NCI-H2081 (cell line): ENCODE data around the gene WNT10A.

ENCODE experiments used
- DNase-seq, 2 experiments: peaks; one replicate each; lab custom pipeline; 2025; lab: John Stamatoyannopoulos, UW

WNT10A gene

DNA sequence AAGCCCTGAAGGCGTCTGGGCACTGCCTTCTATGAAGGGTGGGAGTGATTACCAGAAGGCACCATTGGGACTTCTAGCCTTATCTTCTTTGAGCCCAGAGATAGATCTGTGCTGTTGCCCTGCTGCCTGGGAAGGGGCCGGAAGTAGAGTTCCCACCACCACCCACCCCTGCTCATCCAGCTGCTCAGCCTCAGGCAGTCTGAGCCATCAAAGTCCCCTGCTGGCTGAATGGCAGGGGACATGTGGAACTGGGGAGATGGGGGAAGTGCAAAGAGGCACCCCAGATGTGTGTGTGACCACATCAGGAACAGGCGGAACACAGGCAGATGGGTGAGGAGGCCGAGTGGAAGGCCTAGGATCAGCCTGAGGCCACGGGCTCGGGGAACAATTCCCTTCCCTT is 3.3 kb upstream of the WNT10A start:
- no peak for DNase-seq

DNA sequence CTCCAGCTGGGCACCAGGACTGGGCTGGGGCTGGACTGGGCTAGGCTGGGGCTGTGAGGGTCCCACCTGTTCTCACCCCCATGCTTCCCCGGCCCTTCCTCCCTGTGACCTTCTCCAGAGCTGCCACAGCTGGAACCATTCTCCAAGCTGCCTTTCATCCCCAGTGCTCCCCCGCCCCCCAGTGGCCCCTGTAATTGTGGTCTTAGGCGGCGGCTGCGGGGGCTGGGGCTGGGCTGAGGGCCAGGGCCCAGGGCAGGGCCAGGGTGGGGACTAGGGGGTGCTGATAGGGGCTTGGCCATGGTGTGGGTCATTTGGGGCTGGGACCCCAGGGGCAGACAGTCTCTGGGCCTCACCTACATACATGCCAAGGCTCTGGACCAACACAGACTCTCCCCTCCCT is 2.8 kb upstream of the WNT10A start:
- no peak for DNase-seq

DNA sequence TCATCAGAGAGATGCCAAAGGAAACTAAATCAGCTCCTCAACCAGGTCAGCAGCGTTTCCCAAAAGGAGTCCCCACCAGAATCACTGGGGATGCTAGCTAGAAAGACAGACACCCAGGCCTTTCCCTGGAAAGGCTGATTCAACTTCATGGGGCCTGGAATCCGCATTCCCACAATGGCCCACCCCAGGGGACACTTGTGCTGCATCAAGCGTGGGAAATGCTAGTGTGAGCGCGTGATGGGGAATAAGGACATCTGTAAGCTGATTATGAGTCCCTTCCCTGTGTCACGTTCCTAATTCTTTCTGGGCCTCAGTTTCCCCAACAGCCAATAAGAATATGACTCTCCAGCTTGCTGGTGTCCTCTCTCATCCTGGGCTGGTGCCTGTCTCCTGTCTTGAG is 2.2 kb upstream of the WNT10A start:
- DNase-seq = no peak

DNA sequence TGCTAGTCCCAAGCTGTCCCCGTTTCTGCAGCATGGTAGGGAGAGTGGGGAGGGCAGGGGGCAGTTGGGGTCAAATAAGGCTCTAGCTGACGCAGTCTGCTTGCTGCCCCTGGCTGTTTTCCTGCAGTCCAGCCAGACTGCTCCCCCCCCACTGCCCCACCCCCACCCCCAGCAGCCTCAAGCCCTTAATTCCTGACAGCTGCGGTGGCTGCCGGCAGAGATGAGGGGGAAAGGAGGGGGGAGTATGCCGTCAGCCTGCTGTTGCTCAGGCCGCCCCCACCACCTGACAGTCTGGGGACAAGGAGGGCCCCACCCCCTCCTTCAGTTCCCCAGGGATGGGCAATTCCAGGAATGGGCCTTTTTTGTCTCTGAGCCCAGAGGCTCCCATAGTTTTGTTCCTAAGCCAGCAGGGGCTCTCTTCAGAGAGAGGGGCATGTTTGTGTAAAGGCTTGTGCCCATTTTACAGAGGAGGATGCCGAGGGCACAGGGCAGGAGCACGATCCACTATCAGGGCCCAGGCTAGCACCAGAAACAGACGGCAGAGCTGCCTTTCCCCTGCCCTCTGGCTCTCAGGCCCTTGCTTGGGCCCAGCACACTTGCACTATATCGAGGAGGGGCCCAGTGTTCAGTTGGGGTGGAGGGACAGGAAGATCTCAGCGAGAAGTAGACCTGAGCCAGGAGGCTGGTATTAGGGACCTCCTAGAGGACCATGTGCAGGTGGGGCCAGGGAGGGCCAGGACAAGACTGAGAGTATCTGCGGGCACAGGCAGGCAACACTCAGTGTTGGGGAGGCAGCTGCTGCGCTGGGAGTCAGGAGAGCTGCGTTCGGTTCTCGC is 1.5 kb upstream of the WNT10A start:
- DNase-seq = peak in 1 of 2 experiments; percentile 23

DNA sequence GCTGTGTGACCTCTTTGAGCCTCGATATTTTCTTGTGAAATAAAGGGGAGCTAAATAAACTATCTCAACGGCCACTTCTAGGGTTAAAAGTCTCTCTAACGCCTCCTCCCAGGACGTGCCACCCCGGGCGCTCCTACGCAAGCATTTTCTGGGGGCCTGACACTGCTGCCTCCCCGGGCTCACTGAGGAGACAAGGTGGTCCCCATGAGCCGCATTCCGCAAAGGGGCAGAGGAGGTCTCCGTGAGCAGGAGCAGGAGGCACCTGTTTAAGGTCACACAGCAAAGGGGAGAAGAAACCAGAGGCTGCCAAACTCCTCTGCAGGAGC is 913 bp upstream of the WNT10A start:
- no peak for DNase-seq

DNA sequence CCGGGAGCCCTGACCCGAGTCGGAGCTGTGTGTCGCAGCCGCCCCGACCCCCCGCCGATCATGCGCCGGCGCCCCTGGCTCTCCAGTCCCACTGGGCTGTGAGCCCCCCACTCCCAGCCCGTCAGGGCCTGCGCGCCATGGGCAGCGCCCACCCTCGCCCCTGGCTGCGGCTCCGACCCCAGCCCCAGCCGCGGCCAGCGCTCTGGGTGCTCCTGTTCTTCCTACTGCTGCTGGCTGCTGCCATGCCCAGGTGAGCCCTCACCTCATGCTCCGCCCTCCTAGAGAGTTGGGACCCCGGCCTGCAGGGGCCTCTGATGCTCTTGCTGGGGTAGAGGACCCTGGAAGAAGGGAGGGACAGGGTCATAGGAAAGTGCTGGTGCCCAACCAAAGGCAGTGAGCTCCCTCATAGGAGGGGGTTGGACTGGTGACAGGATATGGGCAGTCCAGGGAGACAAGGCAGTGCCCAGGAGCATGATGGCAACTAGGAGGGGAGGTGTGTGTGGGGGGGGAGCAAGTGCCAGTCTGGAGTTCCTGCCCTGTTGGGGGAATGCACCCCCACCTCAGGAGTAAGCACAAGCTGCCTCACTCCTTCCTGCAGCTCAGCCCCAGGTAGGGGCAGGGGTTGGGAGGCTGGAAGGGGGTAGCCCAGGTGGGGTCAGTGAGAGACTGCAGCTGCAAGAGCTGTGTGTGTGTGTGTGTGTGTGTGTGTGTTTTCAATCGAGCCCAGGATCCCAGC is 375 bp downstream of the WNT10A start:
- DNase-seq = no peak

DNA sequence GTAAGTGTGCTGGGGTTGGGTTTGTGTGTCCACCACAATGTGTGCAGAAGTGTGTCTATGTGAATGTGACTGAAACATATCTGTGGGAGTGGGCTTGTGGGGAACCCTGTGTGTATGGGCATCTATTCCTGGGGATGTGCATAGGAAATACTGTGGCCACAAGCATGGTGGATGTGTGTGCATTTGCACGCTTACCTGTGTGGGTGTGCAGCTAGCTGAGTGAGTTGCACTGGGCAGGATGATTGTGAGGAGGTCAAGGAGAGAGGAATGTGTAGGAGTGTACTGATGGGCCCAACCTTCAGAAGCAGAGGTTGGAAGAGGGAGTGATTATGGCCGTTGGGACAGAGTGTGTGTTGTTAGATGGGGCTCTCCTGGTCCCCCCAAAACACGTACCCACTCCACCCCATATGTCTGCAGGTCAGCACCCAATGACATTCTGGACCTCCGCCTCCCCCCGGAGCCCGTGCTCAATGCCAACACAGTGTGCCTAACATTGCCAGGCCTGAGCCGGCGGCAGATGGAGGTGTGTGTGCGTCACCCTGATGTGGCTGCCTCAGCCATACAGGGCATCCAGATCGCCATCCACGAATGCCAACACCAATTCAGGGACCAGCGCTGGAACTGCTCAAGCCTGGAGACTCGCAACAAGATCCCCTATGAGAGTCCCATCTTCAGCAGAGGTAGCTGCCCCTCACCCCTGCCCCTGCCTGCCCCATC is 1.2 kb downstream of the WNT10A start:
- DNase-seq = no peak

DNA sequence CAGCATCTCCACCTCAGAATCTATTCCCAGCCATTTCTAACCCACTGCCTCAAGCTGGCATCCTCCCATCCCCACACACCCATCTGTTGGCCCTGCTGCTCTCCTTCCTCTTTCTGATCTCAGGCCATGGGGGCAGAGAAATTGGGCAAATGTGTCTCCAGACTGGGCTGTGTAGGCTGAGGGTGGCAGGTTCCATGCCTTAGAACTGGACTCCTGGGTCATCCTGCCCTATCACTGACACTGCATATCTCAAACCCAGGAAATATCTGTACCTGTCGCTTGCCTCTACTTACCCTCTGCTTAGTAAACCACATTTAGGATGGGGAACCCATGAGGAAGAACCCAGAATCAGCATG is 1.8 kb downstream of the WNT10A start:
- no peak for DNase-seq

DNA sequence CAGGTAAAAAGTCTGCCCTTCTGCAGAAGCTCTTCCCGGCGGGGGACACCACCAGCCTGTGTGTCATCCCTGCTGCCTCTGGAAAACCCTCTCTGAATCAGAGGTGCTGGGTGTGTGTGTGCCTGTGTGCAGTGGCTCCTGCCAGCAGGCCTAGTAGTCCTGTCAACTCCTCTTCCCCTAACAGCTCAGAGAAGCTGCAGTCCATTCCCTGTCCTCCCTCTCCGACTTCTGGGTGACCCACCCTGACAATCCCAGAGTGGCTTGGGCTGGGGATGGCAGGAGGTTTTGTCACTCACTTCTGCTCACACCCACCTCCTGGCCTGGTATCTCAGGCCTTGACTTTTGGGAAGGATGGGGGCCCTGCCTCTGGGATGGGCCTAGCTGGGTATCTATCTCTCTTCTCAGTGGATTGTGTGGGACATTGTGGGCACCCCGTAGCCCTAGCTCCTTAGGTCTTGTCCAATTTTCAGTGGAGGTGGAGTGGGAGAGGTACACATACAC is 2.3 kb downstream of the WNT10A start:
- DNase-seq = no peak

DNA sequence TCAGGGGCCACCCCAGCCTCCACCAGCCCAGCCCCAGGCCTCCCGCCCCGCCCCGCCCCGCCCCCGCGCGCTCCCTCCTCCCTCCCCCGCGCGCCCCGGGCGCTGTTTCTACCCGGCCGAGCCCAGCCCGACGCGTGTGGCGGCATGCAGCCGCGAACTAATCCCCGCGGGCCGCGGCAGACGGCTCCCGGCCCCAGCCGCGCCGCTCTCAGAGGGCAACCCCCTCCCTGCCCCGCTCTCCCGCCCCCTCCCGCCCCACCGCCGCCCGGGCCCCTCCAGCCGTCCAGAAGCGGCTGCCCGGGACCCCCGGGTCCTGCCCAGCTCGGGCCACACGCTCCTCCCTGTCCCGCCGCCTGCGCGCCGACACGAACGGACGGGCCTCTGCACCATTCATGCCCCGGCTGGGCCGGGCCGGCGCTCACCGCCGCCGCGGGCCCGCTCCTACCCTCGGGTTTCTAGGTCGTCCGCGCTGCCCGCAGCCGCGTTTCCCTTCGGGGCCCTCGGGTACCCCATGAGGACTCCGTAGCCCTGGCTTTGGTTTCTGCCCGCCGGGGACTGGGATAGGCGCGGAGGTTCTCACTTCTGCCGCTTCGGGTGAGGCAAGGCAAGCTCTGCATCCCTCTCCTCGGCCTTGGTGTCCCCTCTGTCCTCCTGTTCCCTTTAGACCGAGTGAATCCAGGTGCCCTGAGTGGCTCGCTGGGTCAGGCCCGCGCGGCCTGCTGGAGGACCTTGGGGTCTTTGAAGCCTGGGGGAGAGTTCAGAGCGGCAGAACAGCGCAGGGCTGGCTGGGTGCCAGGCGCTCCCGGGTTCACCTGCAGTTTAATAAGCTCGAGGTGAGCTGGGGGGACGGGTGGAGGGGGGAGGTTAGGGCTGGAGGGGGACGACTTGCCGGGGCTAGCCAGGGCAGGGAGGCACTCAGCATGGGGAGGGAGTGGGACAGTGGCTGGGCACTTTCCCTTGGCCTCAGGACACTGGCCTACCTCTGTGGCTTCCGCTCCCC is 3.1 kb downstream of the WNT10A start:
- DNase-seq = no peak

DNA sequence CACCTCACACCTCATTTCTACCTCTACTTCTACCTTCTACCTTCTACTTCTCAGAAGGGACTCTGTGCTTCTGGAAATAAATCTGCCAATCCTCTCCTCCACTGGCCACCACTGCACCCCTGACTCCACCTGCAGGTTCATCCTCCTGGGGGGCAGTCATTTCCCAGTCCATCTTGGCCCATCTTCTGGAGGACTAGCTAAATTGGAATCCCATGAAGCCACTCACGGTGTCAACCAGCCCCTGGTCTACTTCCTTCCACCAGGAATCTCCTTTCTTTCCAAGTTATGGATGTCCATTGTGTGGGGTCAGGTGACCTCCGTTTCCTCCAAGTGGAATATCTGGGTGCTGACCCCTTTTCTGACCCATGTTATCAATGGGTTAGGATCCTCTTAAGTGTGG is 3.9 kb downstream of the WNT10A start:
- DNase-seq = no peak

DNA sequence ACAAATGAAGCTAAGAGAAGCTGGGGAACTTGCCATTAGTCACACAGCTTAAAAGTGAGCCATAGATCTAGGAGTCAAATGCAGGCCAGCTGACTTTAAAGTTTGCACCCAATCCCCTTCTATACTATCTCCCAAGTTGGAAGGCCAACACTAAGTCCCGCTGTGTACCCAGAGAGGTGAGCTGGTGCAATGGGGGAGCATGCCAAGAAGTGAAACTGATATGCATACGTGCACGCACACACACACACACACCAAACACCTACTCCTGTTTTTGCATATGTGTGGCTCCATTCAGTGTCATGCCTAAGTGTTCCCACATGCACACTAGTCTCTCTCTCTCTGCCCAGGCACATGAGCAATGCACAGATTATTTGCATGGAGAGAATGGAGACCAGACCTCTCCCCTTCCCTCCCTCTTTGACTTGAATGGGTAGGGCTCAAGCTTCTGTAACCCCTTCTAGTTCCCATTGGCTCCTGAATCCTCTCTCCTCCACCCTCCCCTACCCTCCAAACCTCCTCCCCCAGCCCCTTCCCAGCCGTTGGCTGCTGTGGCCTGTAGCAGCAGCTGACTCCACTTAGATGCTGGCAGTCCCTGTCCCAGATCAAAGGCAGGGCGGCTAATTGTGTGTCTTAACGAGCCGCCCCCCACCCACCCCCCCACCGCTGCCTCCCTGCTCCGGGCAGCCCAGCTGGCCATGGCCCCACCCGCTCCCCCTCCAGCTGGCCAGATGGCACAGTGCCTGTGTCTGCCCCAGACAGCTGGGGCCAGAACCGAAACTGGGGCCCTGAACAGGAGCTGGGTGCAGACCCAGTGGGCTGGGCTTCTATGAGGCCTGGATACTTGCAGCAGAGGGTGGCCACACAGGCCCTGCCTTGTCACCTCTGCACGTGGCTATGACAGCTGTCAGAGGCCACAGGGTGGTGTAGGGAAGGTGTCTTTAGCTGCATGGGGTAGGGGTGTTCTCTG is 5.6 kb downstream of the WNT10A start:
- peak; percentile 39 to 45 for DNase-seq

DNA sequence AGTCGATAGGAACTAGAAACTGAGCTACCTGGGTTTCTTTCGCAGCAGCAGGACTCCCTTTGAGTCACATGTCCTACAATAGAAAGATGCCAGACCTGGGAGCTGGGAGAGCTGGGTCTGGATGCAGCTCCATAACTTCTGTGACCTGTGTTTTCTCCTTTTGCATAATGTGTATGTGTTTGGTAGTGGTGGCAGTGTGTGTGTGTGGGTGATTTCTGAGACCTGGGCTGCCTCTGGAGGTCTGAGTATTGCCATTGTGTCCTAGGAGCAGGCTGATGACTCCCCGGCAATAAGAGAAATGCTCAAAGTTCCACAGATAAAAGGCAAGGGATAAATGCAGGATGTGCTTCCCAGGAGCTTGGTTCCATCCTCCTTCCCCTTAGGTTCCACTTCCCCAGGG is 6.4 kb downstream of the WNT10A start:
- no peak for DNase-seq

DNA sequence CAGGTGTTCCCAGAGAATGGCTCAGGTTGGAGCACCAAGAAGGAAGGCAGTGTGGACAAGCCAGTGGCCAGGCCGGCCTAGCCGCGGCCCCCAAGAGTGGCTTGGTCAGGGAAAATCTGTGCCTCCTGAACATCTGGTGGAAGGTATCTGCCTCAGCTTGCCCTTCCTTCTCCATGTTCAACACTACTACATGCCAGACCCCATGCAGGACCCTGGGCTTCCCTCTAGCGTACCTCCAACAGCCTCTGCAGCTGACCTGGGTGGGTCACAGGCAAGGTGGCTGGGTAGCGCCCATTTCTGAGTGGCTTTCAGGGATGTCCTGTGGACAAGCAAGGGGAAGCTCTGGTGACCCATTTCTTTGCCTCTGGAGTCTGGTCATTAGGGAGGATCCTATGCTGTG is 7.7 kb downstream of the WNT10A start:
- DNase-seq = no peak

DNA sequence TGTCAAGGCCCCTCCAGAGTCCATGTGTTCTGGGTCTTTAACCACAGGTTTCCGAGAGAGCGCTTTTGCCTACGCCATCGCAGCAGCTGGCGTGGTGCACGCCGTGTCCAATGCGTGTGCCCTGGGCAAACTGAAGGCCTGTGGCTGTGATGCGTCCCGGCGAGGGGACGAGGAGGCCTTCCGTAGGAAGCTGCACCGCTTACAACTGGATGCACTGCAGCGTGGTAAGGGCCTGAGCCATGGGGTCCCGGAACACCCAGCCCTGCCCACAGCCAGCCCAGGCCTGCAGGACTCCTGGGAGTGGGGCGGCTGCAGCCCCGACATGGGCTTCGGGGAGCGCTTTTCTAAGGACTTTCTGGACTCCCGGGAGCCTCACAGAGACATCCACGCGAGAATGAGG is 9.3 kb downstream of the WNT10A start:
- no peak for DNase-seq

DNA sequence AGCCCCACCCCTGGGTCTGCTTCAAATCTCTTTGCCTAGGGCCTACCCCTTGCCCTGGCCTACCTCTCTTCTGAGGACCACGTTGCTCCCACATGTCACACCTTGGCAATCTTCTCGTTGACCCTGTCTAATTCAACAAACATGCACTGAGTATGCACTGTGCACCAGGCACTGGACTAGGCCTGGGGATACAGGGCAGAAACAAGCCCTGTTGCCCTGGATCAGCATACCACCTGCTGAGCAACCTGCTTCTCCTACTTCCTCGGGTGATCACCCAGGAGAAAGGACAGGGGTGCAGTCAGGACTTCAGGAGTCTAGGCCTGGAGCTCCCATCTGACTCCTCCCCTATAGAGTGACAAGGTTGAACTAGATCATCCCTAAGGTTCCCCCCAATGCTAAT is 9.7 kb downstream of the WNT10A start:
- no peak for DNase-seq

DNA sequence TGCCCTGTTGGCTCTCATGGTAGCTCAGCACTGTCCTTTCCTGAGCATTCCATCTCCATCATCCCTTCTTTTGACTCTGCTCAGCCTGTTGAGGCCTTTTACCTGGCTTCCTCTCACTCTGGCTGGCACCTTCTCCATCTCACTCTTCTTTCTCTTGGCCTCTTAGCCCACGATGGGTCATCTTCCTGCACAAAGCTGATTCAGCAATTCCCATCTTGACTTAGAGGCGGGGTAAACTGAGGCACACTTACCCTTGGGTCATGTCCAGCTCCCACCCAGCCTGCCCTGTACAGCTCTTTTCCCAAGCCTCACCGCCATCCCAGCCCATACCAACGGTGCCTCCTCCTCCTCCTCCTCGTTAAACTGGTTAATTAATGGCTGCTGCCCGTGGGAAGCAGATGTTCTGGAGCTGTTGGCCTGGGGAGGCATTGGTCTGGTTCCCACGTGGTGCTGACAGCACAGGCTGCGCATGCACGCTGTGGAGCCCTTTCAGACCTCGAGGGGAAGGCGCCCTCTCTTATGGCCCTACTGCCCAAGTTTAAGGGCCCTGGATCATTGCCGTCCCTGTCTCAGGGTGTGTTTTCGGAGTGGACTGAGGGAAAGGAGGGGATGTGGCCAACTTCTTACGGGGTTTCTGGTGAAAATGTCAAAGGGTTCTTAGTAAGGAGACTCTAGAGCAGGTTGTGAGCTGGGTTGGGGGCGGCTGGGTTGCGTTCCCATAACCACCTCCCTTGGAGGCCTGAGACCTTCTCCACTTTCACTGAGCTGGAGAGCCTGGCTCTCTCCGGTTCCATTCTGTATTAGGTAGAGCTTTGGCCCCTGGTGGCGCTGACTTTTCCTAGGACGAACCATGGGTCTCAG is 10.9 kb downstream of the WNT10A start:
- DNase-seq = no peak

DNA sequence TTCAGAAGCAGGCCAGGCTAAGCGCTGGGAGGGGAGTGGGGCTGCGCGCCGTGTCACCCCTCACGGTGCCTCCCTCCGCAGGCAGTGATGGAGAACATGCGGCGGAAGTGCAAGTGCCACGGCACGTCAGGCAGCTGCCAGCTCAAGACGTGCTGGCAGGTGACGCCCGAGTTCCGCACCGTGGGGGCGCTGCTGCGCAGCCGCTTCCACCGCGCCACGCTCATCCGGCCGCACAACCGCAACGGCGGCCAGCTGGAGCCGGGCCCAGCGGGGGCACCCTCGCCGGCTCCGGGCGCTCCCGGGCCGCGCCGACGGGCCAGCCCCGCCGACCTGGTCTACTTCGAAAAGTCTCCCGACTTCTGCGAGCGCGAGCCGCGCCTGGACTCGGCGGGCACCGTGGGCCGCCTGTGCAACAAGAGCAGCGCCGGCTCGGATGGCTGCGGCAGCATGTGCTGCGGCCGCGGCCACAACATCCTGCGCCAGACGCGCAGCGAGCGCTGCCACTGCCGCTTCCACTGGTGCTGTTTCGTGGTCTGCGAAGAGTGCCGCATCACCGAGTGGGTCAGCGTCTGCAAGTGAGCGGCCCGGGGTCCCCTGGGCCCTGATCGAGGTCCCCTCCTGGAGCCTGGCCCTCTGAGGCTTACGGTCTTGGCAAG is 12.2 kb downstream of the WNT10A start:
- peak; percentile 76 to 90 for DNase-seq
